NCI-H2171 treated with DMSO at 0.1 percent for 48 hours (cell line): ENCODE data around the gene CDC42EP3.

ENCODE experiments used
- DNase-seq: peaks from one replicate; lab custom pipeline; 2025; lab: John Stamatoyannopoulos, UW

Gene CDC42EP3

DNA sequence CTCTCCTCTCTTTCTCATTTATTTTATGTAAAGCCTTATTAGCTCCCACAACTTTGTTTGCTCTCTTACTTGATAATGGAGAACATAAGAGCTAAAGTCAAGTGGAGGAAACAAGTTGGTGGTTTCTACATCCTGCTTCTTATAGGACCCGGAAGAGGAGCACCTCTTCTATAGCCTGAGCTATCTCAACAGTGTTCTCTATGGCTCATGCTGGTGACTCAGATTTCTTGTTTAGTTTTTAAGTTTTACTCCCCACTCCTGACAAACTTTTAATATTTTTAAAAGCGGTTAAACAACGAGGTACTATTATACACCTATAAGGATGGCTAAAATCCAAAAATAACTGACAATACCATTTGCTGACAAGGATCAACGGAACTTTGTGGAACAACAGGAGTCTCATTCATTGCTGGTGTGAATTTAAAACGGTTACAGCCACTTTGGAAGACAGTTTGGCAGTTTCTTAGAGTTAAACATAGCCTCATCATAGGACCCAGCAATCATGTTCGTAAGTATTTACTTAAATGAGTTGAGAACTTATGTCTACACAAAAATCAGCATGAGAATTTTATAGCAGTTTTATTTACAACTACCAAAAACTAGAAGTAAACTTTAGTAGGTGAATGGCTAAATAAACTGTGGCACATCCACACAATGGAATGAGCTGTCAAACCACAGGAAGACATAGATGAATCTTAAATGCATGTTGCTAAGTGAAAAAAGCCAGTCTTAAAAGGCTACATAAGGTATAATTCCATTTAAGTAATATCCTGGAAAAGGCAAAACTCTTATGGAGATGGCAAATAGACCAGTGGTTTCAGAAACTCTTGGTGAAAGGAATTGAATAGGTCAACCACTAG, 12.7 kb upstream of the CDC42EP3 start:
- DNase-seq = no peak

DNA sequence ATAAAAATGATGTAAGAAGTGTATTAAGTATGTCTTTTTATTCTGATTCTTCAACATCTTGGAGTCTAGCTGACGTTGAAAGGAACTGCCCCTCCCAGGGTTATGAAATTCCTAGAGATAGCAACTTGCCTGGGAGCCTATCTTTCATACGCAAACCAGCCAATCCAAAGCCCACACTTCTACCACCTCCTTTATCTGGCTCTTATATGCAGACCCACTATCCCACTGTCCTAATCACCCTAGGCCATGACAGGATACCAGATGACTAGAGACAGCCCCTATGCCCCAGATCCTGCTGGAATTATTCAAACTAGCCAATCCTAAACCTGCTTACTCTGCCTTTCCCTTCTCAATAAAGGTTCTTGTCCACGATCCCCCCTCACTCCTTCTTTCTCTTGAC, 11.8 kb upstream of the CDC42EP3 start:
- no peak for DNase-seq

DNA sequence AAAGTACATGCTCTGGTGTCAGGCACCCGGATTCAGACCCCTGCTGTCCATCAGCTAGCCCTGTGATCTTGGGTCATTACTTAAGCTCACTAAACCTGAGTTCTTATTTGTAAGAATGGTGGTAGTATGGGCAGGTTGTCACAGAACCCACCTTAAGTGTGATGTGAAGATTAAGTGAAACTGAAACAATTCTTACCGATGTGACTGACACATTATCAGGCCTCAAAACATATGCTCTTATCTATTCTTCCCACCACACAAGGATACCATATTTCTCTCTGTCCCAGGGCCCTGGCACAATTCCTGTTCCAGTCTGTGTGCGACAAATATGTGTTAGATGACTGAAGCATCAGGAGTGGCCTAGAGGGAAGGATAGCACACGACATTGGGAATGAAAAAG, 11.0 kb upstream of the CDC42EP3 start:
- DNase-seq = no peak

DNA sequence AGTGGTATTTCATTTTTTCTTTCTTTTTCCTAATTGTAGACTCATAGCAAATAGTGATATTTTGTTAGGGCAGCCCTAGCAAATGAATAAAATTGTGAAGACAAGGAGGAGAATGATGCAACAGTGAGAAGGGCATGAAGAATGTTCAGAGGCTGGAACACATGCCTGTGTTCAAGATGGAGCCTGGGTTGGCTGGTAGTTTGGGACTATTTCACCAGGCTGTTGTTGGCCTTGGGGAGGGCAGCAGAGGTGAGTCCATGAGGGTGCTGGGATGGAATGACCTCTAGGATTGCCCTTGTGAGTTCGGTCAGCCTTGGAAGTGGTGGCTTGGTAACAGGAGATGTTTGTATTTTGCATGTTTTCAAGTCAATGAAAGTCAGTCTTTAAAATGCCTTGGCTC, 10.1 kb upstream of the CDC42EP3 start:
- no peak for DNase-seq

- DNase-seq = no peak
Observed at GRCh38 chr2:37679072-37679695, 7.7 kb upstream of the CDC42EP3 start.

DNA sequence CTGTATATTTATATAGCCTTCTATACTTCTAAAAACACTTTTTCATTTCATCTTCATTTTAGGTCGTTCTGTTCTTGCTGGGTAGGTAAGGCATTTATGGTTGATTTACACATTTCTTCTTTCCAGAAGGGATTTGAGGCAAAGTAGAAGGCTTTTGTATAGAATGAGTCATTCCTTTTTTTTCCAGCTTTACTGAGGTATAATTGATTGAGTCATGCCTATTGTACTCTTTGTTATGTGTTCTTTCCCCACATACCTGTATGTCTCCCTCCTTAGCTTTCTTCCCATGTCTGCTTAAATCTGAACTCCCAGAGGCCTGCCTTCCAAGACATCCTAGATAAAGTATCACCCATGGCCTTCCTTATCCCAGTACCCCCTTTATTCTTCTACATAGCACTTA, 4.8 kb upstream of the CDC42EP3 start:
- DNase-seq = no peak

DNA sequence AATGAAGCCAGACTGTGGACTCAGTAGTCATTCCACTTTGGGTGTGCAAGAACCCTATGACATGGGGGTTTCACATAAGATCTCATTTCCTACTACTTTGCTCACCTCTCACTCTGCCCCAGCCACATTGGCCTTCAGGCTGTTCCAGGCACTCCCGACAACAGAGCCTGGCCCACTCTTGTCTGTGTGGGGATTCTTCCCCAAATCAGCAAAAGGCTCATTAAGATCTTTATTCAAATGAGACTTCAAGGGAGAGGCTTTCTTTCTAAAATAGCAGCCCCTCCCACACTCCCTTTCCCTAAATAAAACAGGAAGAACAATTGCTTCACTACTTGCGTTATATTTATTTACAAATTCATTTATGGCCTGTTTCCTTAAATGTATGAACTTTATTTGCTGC, 3.5 kb upstream of the CDC42EP3 start:
- DNase-seq = no peak

- no peak for DNase-seq
Observed at GRCh38 chr2:37672870-37673184, 1.4 kb upstream of the CDC42EP3 start.

DNA sequence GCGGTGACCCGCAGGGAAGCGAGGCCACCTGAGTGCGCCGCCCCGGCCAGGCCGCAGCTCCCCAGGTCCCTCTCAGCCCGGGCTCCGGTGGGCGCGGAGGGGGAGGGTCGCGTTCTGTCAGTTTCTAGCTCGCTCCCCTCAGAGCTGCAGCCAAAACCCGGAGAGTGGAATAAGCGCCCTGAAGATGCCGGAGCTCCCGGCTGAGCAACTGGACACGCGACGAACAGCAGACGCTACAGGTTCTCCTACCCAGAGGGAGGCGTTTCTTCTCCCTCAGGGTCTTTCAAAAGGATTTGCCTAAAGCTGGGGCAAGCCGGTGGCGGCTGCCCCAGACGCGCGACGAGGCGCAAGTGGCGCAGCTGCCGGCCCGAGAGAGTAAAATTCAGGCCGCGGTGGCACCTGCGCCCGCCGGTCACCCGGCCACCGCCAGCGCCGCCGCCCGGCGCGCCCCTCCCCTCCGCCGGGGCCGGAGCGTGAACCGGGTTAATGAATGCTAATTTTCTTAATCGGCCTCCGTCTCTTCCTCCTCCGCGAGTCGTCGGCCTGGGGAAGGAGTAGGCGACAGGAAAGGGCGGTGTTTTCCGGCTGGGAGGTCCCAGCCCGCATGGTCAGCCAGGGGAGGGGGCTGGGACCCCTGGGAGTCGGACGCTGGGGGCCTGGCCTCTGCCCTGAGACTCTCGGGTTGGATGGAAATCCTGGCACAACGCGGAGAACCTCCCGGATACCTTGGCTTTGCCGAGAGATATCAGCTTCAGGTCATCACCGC, 845 bp upstream of the CDC42EP3 start:
- peak; percentile 83 for DNase-seq

- no peak for DNase-seq
Observed at GRCh38 chr2:37671816-37672103, 318 bp upstream of the CDC42EP3 start.

- DNase-seq = peak; percentile 24
Observed at GRCh38 chr2:37670378-37671008, 949 bp downstream of the CDC42EP3 start.

DNA sequence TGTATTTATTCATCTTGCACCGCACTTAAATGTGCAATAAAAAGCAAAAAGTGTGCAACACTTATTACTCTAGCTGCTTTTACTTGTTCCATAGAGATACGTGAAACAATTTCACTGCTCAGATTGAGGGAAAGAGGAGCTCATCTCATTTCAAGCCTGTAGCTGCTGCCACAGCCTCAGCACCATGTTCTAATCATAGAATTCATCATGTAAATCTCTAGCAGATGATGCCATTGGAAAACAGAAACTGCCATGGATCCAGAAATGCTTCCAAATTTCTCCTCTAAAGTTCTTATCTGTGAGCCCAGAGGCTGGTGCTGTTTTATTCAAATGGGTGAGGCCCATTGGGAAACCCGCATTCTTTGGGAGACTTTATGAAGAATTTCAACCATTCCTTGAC, 2.0 kb downstream of the CDC42EP3 start:
- no peak for DNase-seq

- DNase-seq = no peak
Observed at GRCh38 chr2:37667704-37668103, 3.7 kb downstream of the CDC42EP3 start.

DNA sequence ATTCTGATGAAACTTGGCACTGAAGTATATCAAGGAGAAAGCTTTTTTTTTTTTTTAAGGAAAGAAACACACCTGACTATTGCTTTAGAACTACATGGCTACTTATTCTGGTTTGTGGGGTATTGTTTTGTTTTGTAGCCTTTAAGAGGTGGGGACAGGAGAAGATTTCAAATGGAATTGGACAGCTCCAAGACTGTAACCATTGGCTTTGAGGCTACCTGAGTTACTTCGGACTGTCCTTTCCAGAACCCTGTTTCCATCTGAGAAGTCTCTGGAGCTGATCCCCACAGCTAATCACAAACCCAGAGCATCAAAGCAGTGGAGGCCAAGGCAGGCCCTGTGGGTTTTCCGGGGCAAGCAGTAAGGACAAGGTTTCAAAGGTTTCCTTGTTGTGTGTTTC, 4.7 kb downstream of the CDC42EP3 start:
- no peak for DNase-seq

- no peak for DNase-seq
Observed at GRCh38 chr2:37665604-37666362, 5.7 kb downstream of the CDC42EP3 start.

DNA sequence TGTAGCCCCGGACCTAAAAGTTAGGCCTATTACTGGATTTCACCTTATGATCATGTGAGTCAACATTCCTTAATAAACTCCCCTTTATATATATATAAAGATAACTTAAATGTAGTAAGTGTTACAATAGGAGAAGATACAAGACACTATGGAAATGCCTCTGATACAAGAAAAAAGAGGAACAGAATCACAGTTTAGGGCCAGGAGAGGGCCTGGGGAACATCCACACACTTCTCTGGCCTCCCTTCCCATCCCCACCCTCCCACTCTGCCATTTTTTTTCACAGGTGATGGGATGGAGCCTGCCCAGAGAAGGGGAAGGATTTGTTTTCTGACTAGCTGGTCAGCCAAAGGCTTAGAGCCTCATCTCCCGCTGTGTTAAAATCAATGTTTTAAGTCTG, 6.4 kb downstream of the CDC42EP3 start:
- DNase-seq = no peak

DNA sequence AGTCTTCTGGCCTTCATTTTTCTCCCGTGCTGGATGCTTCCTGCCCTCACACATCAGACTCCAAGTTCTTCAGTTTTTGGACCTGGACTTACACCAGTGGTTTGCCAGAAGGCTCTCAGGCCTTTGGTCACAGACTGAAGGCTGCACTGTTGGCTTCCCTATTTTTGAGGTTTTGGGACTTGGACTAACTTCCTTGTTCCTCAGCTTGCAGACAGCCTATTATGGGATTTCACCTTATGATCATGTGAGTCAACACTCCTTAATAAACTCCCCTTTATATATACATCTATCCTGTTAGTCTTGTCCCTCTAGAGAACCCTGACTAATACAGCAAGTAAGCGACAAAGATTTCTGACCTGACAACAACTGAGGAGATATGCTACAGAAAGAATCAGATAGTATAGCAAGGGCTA, 7.2 kb downstream of the CDC42EP3 start:
- no peak for DNase-seq

DNA sequence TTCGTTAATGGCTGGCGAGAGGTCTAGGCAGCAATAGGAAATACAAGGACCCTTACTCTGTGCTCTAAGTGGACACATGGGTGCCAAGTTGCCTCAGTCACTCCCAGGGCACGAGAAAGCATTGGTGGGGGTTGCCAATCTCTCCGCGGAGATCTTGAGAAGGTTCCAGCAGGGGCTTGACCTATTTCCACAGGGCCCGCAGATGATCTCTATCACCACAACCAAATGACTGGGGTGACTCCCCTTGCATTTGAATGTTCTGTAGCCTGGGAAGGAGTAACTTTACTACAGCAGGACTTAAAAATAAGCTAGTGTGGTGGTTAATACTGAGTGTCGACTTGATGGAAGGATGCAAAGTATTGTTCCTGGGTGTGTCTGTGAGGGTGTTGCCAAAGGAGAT, 8.1 kb downstream of the CDC42EP3 start:
- DNase-seq = no peak

DNA sequence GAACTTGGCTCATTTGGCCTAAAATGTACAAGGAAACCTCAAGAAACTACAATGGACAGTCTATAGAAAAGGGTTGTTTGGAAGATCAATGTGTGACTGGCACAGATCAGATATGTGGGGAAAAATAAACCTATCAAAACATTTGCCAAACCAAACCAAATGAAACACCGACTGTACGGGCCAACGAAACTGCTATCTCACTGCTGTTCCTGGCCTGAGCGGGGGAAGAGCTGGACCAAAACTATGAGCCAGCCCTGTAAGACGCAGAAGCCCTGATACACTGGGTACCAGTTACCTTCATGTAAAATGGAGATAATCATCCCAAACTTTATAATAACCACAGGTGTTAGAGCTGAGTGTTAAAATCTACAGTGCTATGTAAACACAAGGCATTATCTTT, 11.7 kb downstream of the CDC42EP3 start:
- no peak for DNase-seq

- no peak for DNase-seq
Observed at GRCh38 chr2:37658682-37659081, 12.8 kb downstream of the CDC42EP3 start.

GRCh38 chr2:37657471-37657870, 14.0 kb downstream of the CDC42EP3 start:
- no peak for DNase-seq
